Activated effector memory CD4-positive, alpha-beta T cell treated with Interleukin-2 at 50 U/mL for 16 hours (primary cell): Measurements from ENCODE around the gene SMAD7.

Experiments
- DNase-seq: peaks from one replicate; pipeline ENCODE4 v3.0.0-alpha.2; 2020

Gene SMAD7

DNA sequence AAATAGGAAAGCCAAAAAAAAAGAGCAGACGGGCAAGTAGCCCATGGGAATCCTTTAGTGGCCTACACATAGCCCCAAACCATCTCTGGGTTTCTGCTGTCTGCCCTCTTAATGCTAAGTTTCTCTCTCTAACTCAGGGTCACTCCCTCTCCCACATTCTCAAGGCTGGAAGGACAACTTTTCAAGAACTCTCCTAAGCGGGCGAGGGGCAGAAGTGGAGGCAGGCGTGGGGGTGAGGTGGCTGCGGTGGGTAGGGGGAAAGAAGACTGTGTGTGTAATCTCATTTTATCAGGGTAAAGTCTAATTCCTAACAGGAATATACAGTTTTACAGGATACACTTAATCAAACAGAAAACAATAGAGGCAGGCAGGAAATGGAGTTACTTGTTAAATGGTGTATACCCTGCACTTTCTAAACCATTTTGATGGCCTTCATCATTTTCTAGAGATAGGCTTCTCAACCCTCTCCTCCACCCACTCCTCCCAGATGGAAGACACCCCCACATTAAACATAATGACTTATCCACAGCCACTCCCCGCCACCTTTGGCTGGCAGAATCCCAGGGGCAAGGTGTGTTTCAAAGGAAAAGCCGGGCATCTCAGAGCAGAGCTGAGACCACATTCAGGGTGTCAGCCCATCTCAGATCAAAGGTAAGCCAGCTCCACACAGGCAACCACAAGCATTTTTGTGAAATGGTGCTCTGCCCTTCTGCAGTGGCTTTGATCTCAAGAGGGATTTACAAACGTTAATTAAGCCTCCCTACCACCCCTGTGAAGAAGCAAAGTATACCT is 6.8 kb downstream of the SMAD7 start:
- DNase-seq = no peak

DNA sequence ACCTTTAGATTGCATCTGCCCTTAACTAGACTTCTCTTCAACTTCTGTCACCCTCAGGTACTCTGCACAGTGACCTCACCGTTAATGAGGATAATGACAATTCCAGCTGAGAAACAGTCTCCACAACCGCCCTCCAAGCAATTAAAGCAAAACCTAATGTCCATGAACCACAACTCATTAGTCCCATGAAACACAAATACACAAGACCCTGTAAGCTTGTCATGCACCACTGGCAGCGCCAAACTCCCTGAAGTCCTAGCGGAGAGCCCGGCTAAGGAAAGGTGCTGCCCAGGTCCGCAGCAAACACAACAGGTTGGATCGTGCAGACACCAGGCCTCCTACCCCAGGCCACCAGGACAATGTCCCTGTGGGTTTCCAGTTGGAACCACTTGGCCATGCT is 7.4 kb downstream of the SMAD7 start:
- DNase-seq = no peak

DNA sequence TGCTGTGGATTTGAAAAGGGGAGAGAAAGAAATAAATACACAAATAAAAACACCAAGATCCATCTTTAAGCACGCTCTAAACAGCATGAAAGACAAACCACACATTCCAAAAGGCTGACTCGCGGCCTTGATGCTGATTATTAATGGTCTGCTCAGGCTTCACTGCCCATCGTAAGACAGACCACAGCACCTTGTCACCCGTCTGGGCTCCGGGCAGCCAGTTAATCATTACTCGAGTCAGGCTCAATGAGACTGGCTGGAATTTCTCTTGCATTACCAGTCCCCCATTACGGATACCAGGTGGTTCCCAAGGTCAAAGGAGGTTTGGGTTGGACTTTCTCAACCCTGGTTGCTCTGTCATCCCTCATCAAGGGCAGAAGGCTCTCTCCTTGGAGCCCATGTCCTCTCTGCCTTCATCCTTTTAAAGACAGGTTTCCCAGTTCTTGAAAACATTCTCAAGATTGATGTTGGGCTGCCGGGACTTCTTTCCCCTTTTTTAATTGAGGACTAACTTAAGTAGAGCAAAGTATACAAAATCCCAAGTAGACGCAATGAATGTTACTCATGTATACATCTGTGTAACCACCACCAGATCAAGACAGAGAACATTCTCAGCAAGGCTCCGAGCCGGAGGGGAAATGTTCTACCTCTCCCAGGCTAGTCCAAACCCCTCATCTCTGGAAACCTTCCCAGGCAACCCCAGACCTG is 8.1 kb downstream of the SMAD7 start:
- no peak for DNase-seq

DNA sequence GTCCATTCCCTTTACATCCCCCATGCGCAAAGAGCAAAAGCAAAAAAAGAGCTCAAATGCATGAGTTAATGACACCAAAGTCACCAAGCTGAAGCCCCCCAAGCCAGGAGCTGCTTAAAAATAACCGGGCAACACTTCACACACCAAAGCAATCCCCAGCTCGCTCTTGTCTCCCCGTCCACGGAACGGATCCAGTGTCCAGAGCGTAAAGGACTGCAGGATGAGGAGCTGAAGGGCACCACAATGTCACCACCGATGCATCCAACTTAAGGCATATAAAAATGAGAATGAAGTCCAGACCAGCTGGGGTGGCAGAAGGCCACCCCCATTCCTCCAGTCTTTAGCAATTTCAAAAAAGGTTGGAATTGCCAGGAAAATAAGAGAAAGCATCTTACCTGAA is 8.7 kb downstream of the SMAD7 start:
- no peak for DNase-seq

DNA sequence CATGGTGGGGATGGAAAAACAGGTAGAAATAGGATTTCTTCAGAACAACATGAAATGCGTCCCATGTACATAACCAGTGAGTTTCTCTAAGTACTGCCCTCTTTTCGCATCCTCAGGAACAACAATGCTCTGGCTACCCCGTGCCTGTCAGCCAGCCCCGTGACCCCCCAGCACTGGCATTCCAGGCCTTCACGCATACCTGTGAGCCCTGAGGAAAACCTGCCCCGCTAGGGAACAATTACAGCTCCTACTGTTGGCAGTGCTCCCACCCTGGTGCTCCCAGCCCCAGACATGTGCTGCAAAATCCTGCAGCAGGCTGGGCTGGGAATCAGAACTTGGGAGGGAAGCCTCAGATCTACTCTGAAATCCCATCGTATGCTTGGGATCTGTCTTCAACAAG is 9.1 kb downstream of the SMAD7 start:
- DNase-seq = no peak

DNA sequence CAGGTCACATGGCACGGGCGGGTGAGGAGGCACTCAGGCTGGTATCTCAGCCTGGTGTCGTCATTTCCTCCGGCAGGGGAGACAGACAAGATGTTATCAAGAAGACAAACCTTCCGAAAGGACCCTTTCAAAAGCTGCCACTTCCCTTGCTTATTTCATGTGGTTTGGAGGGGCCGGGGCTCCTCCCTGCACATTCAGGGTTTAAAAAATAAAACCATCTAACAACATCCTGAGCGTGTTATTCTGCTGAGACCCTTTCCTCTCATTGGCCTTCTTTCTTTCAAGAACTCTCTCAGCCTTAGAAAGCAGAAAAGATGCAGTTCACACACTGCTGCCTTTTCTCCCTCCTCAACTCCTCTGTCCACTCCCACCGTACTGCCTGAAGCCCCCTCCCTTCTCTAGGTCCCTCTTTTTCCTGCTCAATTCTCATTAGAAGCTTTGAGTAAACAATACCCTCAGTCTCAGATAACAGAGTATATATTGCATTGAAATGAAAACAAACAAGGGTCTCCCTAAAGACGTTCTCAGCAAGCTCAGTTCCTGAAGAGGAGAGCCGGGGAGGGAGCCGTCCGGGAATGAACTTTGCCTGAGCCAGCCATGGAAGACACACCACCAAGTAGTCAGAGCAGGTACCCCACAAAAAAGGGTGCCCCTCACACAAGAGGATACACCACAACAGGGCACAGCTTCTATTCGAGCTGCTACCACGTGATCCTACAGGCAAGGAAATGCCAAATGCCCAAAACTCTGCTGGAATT is 9.7 kb downstream of the SMAD7 start:
- DNase-seq = peak; percentile 76

DNA sequence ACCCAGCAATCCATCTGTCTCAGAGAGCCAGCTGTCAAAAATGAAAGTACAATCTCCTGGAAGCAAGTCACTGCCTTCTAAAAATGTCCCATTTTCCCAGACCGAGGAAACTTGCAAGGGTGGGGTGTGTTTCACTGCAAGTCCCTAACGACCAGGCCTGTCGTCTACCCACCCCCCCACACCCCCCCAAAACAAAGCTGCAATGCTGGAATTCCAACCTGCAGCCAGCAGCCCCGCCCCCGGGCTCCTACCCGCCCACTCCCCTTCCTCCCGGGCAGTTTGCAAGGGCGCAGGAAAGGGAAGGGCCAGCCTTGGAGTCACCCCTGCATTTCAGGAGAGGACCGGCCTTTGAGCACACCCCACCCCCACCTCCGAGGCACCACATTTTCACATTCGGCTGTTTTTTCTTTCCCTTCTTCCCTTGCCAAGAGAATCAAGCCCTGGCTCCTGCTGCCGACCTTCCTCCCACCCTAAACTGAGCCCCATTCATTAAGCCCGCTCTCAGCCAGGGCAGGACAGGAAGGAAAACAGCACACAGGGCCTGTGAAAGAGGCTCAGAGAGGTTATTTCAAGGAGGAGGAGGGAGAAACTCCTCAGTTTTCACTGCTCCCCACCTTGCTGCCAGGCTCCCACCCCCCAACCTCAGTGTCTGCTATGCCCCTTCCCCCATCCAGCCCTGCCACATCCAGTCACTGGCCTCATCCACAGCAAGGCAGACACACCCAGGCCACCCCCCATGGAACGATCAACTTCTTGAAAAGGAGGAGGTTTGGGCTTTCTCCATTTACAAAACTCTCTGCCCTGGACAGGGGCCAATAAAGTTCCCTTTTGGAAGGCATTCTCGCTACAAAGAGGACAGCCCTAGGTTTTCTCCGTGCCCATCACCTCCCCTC is 11.3 kb downstream of the SMAD7 start:
- DNase-seq = no peak

DNA sequence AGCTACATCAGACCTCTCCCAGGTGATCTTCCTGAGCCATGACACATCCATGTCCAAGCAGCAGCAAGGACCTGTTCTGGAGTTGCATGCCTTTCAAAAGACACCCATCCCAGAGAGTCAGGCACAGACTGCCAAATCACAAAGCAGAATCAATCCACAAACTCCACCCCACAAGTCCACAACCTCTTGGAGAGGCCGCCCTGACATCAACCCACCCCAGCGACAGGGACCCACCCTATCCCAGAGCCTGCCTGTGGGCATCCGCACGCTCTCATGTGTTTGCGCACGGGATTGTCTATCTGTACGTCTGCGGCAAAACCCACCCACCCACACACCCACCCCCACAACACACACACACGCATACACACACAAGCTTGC is 11.9 kb downstream of the SMAD7 start:
- no peak for DNase-seq

DNA sequence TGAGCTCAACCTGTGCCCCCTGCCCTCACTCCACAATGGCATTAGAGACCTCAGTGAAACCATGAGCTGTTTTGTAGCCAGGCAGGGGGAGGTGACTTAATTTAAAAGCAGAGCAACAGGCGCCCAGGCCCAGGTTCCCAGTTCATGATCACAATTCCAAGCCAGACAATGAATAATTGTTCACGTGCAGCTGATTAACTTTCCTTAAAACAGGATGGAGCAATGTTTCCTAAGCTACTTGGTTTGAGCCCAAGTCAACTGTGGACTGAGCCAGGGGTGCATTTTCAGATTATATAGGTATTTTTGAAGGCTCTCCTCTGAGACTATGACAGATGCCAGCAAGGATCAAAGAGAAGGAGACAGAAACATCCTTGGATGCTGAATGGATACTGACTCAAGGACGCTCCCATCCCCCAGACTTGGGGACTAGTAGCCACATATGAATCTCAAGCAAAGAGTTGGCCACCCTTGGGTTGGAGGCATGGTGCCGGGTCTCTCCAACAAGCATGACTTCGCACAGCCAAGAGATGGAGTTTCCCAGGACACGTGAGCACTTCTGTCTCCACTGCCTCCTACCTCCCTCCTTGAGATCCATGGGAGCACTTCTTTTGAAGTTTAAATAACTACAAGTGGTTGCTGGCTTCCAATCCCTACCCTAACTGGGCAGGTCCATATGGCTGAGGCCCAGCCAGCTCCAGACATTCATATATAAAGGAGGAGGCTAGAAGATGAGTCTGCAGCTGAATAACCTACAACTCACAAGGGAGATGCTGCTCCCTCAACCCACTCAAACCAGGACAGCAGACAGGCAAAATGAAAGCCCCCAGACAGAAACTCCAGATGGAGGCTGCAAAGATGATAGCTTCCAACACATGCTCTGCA is 12.7 kb downstream of the SMAD7 start:
- no peak for DNase-seq

DNA sequence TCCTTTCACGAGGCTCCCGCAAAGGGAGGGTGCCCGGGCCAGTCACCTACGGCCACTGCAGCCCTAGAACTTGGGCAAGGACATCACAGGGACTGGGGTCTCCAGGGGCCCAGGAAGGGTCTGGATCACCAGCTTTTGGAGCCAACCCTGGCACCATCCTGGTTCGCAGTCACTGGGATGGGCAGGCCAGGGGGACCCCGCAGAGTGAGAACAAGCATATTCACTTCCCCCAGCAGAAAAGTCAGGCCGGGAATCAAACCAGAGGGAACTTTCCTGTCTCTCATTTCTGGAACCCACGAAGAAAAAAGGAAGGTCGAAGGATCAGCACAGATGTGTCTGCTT is 15.4 kb downstream of the SMAD7 start:
- DNase-seq = no peak

DNA sequence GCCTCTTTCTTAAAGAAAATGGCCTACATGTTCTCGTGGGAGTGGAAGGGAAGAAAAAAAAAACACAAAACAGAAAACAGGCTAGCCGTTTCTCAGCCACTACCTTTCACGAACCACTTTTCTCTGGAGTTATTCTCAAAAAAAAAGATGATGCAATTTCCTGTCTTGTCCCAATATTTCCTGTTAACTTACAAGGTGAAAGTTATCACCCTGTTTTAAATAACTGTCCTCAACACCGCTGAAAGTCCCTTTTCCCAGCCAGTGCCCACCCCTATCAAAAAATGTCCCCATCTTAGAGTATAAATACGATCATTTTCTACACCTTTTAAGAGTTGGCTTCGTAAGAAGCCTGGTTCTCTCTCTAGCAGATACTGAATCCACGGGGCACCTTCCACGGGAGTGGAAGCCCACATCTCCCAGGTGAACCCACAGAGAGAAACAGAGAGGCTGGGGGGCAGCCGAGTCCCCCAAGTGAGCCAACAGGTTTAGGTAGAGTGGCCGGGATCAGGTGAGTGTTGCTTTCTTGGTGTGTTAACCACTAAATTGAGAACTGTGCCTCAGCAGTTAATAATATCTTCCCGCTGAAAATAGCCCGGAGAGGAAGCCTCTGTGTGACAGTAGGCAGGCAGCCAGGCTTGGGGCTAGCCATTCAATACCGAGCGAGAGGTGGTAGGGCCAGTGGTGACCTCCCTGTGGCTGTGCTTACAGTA is 15.9 kb downstream of the SMAD7 start:
- no peak for DNase-seq

DNA sequence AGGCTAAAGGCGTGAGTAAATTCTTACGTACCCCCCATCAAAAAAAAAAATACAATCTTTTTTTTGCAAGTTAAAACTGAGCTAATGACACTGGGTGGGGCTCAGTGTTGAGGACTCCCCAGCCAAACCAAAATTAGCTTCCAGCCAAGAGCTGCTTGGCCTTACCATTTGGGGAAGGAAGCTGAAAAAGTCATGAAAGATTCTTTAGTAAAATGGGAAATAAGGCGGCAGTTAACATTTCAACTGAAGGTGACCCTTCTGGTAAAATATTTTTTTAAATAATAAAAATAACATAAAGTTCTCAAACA is 16.4 kb downstream of the SMAD7 start:
- no peak for DNase-seq

DNA sequence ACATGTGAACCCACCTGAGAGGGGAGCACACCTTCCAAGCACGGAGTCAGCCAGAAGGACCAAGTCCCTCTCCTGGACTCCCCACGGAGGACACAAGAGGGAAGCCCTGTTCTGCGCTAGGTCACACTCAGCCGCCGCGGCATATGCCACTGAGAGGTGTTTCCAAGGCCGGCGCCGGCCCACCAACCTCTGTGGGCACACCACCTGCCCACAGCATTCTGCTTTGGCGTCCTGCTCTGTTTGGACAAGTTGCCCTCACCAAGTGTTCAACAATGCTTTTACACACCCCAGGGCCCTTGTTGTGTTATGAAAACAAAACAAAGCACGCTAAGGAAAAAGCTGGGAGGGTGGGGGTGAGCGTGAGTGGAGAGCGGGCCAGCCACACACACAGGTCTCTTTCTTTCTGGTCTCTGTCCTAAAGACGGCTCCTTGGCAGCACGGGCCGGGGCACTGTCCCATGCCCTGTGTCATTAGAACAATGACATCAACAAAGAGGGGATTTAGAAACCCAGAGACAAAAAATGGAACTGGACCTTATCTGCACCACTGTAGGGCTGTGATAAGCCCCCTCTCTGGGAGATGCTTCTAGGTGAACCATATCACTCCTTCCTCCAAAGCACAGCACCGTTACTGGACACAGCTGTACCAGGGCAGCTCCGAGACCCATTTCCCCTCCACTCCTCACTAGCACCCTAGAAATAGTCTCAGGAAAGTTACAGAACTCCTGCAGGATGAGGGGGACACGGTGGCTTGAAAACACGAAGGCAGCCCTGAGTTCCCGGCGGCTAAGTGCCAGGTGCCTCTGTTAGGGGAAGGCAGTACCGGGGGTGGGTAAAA is 17.0 kb downstream of the SMAD7 start:
- DNase-seq = no peak

DNA sequence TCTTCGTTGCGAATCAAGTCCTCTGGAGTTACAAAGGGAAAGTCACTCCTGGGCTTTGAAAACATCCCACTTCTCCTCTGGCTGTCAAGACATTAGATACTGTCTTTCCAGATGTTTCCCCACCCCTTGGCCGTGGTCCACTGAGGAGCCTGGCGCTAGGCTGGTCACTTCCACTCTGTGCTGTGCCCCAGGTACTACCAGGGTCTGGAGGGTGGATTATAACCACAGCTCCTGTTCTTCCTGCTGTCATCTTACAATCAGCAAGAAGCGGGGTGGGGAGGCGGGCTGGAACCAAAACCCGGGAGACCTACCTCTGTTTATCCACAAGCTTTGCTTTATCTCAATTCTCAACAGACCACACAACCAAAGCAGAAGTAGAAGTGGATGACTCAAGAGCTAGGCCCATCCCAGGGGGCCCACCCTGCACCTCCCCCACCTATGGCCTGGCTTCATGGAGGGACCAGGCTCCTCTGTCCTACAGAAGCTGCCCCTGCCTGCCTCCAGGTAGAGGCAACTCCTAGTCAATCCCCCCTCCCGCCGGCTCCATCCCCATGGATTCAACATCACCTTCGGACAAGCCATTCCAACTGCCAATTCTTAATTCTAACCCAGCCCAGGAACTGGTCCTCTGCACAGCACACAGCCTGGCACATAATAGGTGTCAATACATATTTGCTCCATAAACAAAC is 17.8 kb downstream of the SMAD7 start:
- DNase-seq = no peak

DNA sequence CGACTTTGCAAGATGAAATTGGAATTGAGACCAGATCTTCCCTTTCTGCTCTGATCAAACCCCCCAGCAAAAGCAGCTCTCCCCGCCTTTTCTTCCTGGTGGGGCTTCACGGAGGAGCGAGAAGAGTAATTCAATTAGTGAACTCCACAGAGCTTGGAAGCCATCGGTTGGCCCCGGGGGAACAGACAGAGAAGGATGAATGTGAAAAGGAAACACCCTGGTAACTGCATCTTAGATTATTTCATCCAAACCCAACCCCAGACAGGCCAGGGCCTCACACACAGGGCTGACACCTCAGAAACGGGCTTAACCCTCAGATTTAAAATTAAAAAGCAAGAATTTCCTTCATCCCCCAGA is 18.3 kb downstream of the SMAD7 start:
- DNase-seq = no peak

DNA sequence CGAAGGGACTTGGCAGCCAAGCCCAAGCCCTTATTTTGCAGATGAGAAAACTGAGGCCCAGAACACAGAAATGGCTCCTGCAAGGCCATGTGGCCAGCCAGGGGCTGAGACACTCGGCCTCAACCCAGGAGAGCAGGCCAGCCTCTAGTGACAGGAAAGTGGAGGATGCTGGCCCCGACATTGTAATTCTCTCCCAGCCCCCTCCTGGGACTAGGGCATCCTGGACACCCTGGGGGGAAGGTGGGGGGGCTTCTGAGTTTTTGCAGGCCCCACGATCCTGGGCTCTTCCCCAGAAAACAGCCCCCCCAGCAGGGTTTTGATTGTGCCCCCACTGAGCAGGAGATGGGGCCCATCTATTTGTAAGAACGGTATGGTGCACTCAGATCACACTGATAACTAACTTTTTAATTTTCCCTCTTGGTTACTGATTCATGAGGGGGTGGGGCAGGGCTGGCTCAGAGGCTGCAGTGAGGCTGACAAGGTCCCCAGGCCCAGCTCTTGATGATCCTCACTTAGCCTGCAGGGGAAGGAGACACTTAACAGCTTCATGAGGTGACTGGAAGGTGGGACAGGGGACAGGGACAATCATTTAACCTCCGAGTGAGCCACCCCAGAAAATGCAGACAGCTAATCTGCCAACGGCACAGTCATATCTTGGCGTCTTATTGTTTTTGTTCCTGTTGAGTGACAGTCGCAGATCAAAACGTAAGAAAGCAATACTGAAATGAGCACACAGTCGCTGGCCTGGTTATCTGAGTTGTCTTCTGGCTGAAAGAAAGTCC is 18.9 kb downstream of the SMAD7 start:
- DNase-seq = no peak

DNA sequence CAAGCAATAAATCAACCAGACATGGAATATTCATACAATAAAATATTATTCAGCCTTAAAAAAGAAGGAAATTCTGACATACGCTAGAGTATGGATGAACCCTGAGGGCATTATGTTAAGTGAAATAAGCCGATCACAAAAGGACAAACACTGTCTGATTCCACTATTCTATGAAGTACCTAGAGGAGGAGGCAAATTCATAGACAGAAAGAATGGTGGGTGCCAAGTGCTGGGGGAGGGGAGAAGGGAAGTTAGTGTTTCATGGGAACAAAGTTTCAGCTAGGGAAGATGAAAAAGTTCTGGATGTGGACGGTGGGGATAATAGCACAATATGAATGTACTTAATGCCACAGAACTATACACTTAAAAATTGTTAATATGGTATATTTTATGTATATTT is 19.8 kb downstream of the SMAD7 start:
- DNase-seq = no peak

DNA sequence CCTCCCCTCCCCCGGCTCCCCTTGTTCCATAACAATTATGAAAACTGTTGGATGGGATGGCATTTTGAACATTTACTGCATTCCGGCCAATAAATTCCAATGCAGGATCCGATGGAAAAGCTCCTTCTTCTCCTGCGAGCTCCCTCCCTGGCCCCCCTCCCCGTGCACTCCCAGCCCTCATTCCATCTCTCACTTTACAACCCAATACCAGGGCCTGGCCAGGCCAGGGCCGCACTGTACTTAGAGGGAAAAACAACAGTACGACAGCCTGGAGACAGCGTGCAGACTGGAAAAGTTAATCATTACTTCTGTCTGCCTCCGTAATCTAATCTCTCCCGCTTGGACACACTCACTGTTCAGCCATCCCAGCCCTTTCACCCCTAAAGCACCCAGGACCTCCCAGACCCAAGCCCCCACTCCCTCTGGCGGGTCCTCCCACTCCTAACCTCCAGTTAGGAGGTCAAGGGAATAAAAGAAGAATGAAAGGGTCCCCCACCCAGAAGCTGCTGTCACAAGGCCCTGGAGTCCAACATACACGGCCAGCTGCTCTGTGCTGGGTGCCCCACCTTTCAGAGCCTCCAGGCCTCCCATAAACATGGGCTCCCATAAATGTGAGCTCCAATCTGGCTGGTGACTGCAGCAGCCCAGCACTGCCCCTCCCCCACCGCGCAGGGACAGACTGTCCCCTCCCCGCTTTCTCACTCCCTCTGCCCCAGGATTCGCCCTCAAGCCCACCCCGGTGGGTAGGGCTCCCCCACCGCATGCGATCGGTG is 20.6 kb downstream of the SMAD7 start:
- DNase-seq = no peak
